ENCODE data around the gene ETV1. TPM values are rescaled to one million over a fixed set of nuclear protein-coding genes. Genes with fewer than 3 reads are reported as not detected.

The ETV1 gene
- 4.3 and 6.3 TPM in 2 replicates for total RNA-seq

DNA sequence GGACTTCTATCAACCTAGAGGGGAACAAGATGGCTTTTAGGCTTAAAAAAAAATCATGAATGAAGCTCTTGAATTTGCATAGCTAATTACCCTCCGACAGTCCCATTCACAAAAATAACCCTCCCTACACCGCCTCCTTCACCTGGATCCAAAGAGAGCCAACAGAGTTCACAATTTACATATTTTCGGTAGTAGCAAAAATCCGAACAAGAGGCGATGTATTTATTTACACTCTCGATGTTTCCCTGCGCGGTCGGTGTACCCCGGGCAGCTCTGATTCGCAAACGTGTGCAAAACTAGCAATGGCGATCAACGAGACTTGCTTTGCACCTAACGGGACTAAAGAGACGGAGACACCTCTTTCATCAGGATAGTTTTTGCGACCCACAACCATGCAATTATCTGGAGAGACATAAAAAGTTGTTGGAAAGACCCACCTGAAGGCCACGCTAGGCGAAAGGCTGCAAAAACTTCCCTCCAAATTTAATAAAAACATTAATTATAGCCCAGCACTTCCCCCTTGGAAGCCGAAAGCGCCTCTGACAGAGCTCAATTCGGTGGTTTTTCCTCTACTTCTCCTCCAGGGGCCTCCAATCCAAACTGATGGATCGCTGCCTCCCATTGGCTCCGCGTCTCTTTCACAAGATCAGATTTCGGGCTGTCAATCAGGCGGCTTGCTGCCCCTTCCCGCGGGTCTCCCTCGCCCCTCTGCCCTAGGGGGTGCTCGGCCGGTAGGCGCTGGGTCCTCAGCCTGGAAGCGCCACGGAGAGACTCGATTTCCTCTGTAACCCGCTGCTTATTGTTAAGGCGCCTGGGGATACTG, at the start of gene ETV1:
Gene ETV1 (minus strand): TSS at position 541 of the 823 bp plus-strand sequence. CDS start 614 bp downstream, outside the sequence.

